Limb (tissue), 2 donors: ENCODE data around the gene PLAC9.

Experiments
- DNase-seq, 2 donors: peaks; one replicate each; pipeline ENCODE4 v3.0.0-alpha.2; 2016; ENCODE audit errors: extremely low spot score in 2 of 2

PLAC9 gene

DNA sequence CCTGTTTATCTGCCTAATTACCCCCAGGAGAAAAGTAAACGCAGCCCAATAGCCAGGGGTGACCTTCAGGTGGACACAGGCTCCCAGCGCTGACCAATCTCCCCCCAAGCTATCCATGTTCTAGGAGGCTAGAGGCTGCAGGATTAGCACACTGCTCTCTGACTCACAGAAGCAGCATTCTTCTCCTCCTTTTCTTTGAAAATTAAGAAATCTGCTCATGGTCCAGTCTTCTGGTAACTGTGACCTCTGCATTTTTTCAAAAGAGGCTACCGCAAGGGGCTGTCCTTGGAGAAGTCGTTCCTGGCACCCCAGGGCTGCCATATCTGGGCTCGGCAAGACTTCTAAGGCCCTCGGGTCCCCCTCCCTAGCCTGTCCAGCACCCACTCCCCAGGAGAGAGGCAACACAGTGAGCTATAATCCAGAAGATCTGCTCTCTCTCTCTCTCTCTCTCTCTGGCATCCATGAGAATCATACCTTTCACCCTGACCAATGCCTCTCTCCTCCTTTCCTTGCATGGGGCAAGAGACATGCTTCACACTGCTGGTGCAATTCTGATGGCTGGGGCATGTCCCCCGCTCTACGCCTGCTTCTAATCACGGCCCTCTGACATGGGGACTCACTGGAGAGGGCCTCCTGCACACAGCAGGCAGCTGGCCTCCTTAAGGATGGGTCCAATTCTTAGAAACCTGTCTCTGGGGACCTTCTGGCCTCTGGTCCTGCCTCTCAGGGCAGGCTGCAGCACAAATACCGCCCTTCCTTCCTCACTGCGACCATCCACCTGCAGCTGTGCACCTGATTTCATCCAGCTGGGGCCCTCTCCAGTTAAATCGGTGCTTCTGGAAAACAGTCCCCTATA lies 45.5 kb downstream of the PLAC9 start:
- no peak for DNase-seq

DNA sequence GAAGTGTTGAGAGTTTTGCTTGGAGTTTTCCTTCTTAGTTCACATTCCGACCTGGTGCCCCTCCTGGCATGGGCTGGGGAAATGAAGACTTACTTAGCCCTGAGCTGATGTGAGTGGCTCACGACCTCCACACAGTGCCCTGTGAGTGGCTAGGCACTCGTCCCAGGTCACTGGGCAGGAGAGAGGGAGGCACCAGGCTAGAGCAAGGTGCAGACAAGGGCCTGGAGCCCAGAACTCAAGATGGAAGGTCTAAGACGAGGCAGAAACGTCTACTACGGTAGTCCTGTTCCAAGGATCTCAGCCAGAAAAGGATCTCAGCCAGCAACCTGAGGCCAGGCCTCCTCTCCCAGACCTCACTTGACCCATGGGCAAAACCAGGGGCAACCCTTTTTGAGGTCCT lies 50.5 kb downstream of the PLAC9 start:
- no peak for DNase-seq

DNA sequence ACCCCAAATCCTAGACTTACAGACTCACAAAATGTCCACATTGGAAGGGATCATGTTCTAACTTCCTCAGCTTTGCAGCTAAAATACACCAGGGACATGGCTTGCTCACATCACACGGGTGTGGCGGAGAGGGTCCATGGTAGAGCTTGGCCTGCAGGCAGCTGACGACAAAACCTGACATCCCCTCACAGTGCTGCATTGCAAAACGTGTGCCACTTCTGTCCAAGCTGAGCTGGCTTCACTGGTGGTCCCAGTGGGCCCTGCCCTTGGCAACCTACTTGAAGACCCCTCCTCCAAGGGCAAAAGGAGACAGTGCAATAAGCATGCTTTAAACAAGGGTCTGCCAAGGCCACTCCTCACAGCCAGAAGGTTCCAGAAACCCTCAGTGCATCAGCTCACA lies 50.9 kb downstream of the PLAC9 start:
- DNase-seq = no peak

DNA sequence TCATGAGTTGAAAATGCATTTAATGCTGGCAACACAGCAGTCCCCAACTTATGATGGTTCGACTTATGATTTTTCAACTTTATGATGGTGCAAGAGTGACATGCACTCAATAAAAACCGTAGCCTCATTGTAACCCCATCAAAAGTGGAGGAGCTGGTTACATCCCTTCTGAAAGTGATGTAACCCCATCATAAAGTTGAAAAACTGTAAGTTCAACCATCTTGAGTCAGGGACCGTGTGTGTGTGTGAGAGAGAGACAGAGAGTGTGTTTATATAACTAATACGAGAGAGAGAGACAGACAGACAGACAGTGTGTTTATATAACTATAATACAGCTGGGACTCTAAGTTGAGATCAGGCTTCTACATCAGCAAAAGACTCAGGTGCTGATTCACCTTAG lies 51.8 kb downstream of the PLAC9 start:
- no peak for DNase-seq

DNA sequence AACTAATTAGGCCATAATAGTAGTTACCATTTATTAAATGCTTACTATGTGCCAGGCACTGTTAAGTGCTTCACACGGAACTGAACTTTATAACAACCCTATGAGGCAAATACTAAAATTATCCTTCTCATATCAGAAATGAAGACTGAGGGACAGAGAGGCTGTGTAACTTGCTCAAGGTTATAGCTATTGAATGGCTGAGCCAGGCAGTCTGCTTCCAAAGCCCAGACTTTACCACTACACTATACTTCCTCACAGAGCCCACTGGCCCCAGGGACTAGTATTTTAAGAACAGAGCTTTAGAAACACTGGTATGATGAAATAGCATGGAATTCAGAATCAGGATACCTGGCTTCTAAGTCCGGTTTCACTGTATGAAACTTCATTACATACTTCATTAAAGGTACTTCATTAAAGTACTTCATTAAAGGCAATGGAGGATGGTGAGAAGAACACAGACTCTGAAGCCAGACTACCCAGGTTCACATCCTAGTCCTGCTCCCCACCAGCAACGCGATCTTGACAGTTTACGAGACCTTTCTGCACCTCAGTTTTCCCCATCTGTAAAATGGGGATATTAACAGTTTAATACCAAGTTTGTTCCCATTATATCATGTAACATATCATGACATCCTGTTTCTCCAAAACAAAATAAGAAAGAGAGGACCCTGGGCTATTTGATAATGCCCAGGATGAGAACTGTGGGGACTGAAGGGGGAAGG lies 53.2 kb downstream of the PLAC9 start:
- DNase-seq = no peak

DNA sequence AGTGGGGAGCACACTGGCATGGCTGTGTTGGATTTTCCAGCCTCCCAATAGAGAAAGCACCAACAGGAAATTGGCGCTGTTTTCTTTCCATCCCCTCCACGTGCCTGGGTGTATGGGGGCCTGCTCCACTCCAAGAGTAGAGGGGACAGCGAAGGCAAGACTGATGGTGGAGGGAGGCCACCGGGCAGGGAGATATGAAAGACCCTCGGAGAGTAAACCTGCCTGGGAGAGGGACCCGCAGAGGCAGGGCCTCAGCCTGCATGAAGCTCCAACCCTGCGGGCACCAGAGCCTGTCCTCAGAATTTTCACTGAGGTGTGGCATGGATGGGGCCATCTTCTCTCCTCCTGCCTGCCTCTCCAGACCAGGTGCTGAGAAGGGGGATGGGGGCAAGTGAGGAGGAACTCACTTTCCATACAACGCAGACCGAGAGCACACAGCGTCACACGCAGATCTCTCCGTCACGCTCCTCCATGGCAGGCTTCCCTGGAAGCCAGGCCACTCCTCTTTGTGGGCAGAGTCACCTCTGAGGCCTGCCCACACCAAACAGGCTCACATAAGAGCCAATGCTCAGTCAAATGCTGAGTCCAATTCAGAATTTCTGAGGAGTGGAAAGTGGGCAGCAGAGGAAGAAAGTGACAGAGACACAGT lies 54.0 kb downstream of the PLAC9 start:
- no peak for DNase-seq

DNA sequence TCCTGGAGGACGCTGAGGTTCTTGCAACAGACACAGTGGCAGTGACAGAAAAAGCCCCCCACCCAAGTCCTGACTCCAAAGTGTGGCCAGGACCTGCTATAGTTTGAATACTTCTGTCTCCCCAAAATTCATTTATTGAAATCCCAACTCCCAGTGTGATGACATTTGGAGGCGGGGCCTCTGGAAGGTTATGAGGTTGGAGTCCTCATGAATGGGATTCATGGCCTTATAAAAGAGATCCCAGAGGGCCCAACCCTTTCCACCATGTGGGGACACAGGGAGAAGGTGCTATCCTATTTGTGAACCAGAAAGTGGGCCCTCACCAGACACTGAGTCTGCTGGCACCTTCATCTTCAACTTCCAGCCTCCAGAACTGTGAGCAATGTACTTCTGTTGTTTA lies 54.5 kb downstream of the PLAC9 start:
- DNase-seq = no peak

DNA sequence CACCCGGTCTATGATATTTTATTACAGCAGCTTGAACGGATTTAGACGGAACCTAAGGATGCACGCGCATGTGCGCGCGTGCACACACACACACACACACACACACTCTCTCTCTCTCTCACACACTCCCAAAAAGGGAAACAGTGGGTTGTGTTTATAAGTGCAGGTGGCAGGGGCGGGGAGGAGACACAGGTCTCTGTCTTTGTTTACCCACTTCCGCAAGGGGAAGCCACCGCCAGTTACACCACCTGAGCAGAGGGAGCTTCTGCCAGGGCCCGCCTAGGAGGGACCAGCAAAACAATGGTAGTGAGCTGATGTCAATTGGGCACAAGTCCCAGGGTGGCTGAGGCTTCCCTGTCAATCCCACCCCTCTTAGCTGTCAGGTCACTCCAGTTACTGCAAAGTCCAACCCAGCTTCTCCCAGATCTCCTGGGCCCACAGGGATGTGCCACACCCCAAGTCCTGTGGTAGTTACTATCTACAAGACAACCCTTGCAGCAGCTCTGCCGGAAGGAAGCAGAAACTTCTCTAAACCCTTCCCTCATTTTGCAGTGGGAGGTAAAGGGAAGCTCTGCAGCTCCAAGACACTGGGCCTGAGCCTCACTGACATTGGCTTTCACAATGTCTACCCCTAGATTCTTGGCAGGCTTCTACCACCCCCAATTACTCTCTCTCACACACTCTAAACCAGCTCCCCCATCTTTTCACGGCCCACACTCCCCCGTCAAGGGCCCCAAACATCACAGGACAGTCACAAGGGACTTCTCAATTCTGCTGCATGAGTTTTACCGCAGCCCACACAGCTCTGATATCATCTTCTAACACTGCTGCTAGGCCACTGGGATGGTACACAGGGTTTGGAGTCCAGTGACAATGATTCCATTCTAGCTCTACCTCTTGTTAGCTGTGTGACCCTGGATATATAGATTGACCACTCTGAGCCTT lies 55.2 kb downstream of the PLAC9 start:
- no peak for DNase-seq

DNA sequence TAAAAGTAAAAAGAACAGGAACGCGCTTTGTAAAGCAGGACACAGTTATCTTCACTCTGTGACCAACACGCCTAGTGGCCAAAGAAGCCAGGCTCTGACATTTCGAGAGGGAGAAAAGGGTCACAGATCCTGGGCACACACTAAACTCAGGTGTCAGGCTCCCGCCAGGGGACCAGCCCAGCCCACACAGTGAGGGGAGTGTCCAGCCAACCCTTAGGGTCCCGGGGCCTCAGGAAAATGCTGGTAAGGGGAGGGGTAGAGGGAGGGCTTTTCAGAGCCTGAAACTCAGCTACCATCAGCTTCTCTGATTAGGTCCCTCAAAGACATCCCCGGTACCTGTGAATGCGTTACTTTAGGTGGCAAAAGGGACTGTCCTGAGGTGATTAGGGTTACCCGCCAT lies 56.2 kb downstream of the PLAC9 start:
- no peak for DNase-seq

DNA sequence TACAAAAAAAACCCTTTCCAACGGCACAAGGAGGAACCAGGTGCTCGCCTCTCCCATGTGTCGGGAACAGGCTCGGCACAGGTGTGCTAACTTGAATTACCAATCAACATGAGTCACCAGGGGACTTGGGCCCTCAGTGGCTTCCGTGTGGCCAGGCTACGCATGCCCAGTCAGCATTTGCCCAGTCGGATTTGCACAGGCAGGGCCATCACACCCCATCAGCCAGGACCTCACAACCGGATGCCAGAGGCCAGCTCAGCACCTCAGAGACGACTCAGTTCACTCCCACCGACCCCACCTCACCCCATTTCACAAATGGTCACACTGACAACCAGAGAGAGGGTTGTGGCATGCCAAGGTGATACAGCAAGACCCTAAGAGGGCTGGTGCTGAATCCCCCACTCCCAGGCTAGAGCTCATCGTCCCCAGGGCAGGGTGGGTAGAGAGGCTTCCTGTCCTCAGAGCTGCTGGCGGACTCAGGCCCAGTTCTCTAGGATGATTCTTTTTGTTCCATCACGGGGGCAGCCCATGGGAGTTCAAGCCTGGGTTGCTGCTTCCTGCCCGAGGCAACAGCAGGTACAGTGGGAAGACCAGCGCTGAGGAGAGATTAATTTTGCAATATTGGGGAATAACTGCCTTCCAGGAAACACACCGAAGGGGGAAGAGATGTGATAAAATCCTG lies 59.2 kb downstream of the PLAC9 start:
- no peak for DNase-seq

DNA sequence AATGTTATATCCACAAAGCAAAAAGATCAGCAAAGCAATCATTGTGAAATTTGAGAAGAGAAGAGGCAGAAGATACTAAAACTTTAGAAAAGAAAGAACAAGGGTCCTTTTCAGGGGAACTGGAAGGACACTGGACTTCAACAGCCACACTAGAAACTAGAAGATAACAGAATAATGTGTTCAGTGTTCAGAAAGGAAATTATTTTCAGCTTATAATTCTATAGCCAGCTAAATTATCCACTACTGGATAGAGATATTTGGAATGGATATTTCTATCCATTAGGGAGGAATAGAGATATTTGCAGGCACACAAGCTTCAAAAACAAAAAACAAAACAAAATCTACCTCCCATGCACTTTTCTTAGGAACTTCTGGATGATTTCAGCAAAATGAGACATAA lies 60.0 kb downstream of the PLAC9 start:
- DNase-seq = no peak

DNA sequence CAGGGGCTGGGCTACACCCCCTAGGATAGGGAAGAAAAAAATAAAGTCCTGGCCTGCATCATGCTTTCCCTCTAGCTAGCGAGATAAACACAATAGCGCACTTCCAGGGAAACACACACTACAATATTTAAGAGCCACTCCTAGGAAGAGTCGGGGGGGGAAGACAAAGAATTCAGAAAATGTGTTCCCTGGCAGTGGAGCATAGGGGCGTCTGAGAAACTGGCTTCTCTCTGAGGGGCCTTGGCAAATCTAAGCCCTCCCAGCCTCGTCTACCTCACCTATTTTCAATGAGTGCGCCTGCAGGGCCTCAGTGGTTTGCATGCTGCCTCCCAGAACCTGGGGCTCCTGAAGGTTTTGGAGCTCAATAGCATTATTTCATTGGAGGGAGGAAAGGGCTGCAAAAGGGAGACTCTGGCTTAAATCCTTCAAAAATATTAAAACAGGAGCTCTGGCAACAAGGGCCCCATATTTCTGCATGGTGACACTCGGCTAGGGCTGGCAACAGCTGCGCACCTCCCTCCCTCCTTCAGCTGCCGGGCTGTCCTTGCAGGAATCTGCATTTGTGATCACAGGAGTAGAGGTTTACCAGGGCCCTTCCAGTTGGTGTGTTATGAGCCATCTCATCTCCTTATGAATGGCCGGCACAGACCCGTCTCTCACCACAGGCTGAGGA lies 62.0 kb downstream of the PLAC9 start:
- DNase-seq = no peak
